SK-N-SH (cell line): Measurements from ENCODE around the gene GATA2. TPM values are rescaled to one million over a fixed set of nuclear protein-coding genes. Genes with fewer than 3 reads are reported as not detected.

ENCODE experiments used
- CTCF ChIA-PET: fragments of 300-600, 350-600 bp; formaldehyde crosslinking; extraction: SDS; loops from one replicate; lab custom pipeline; 2021; lab: Yijun Ruan, JAX
- POLR2A ChIA-PET: fragments of 350-600 bp; sonication (Branson Sonifier 250); formaldehyde crosslinking; extraction: SDS; loops from one replicate; lab custom pipeline; 2020; ENCODE audit warnings: antibody characterized with exemption, inconsistent platforms; lab: Yijun Ruan, JAX
- DNase-seq: peaks from one replicate; pipeline ENCODE4 v3.0.0; 2012
- H2AFZ ChIP-seq: fragments of 200-600 bp; sonication (generic); 2 replicates; pipeline ENCODE4 v1.8.1; 2016; ENCODE audit warnings: antibody characterized with exemption, mild to moderate bottlenecking, low read depth
- H3F3A ChIP-seq: fragments of 200-600 bp; sonication (generic); replicated peaks from 2 replicates; pipeline ENCODE3; 2016; ENCODE audit warnings: antibody characterized with exemption, mild to moderate bottlenecking; ENCODE audit not compliant: insufficient read depth
- H3K27ac ChIP-seq, 2 experiments: fragments of 200-500 bp in 1 of 2; fragments of 200-600 bp in 1 of 2; sonication (Bioruptor generic) in 1 of 2; sonication (generic), shearing (Covaris generic) in 1 of 2; 2 replicates each; pipeline versions ENCODE4 v1.5.1 to v1.6.1; 2014 to 2016; ENCODE audit warnings: low read depth in 2 of 2, inconsistent platforms in 1 of 2, low read length in 1 of 2, mild to moderate bottlenecking in 1 of 2, mixed read lengths in 1 of 2
- H3K27me3 ChIP-seq: fragments of 200-600 bp; sonication (generic), shearing (Covaris generic); 2 replicates; pipeline ENCODE4 v1.6.1; 2016; ENCODE audit warnings: mixed run types; ENCODE audit not compliant: insufficient read depth
- H3K36me3 ChIP-seq, 2 experiments: fragments of 200-500 bp in 1 of 2; fragments of 200-600 bp in 1 of 2; sonication (Bioruptor generic) in 1 of 2; sonication (generic) in 1 of 2; replicated peaks in 1 of 2; 2 replicates each; pipeline versions ENCODE3 to v1.5.1; 2014 to 2016; ENCODE audit warnings: low read length in 1 of 2, mild to moderate bottlenecking in 1 of 2; ENCODE audit not compliant: insufficient read depth in 2 of 2, control insufficient read depth in 1 of 2
- H3K4me1 ChIP-seq, 2 experiments: fragments of 200-500 bp in 1 of 2; fragments of 200-600 bp in 1 of 2; sonication (Bioruptor generic) in 1 of 2; sonication (generic), shearing (Covaris generic) in 1 of 2; 2 replicates each; pipeline versions ENCODE4 v1.5.1 to v1.6.1; 2014 to 2016; ENCODE audit warnings: low read depth in 1 of 2, low read length in 1 of 2, mixed run types in 1 of 2; ENCODE audit not compliant: insufficient read depth in 2 of 2, control insufficient read depth in 1 of 2
- H3K4me2 ChIP-seq: fragments of 200-600 bp; sonication (generic), shearing (Covaris generic); 2 replicates; pipeline ENCODE4 v1.6.1; 2017; ENCODE audit warnings: mixed run types
- H3K4me3 ChIP-seq, 2 experiments: fragments of 200-500 bp in 1 of 2; fragments of 200-600 bp in 1 of 2; sonication (Bioruptor generic) in 1 of 2; sonication (generic), shearing (Covaris generic) in 1 of 2; 2 replicates each; pipeline versions ENCODE4 v1.5.1 to v1.8.1; 2014 to 2016; ENCODE audit warnings: low read depth in 2 of 2, inconsistent platforms in 1 of 2, low read length in 1 of 2, mild to moderate bottlenecking in 1 of 2, mixed read lengths in 1 of 2, moderate library complexity in 1 of 2
- H3K79me2 ChIP-seq: fragments of 200-600 bp; sonication (generic); 2 replicates; pipeline ENCODE4 v1.8.1; 2017; ENCODE audit warnings: mild to moderate bottlenecking; ENCODE audit not compliant: insufficient read depth
- H3K9ac ChIP-seq: fragments of 200-600 bp; sonication (generic); 2 replicates; pipeline ENCODE4 v1.6.1; 2017; ENCODE audit warnings: mixed run types
- H3K9me2 ChIP-seq: fragments of 200-600 bp; sonication (generic); 2 replicates; pipeline ENCODE4 v1.6.1; 2017; ENCODE audit warnings: mixed run types
- H3K9me3 ChIP-seq: fragments of 200-600 bp; sonication (generic); 2 replicates; pipeline ENCODE4 v1.6.1; 2017; ENCODE audit warnings: mixed run types, mild to moderate bottlenecking, moderate library complexity
- H4K20me1 ChIP-seq: fragments of 200-600 bp; sonication (generic); 2 replicates; pipeline ENCODE4 v1.6.1; 2017; ENCODE audit warnings: mild to moderate bottlenecking, mixed run types; ENCODE audit not compliant: insufficient read depth
- EZH2phosphoT487 ChIP-seq: fragments of 200-600 bp; sonication (generic); IDR thresholded peaks from 2 replicates; pipeline ENCODE4 v1.6.1; 2017; ENCODE audit warnings: low read depth, mixed run types, mild to moderate bottlenecking, antibody characterized with exemption, moderate library complexity, borderline replicate concordance
- FOXM1 ChIP-seq: IDR thresholded peaks from 2 replicates; pipeline ENCODE4 v1.4.0; 2012; ENCODE audit warnings: low read depth, mild to moderate bottlenecking
- MAX ChIP-seq: IDR thresholded peaks from 2 replicates; pipeline ENCODE4 v1.4.0; 2012; ENCODE audit warnings: low read depth
- NFIC ChIP-seq: IDR thresholded peaks from 2 replicates; pipeline ENCODE4 v1.4.0; 2012; ENCODE audit warnings: borderline replicate concordance
- PBX3 ChIP-seq: IDR thresholded peaks from 2 replicates; pipeline ENCODE4; 2012
- RAD21 ChIP-seq: IDR thresholded peaks from 2 replicates; pipeline ENCODE4 v1.6.1; 2012; ENCODE audit warnings: mild to moderate bottlenecking, low read length
- RCOR1 ChIP-seq: fragments of 150-350 bp; IDR thresholded peaks from 2 replicates; pipeline ENCODE4 v1.6.1; 2017; ENCODE audit warnings: antibody characterized with exemption, low read length
- REST ChIP-seq: IDR thresholded peaks from 2 replicates; pipeline ENCODE4 v1.6.1; 2012; ENCODE audit warnings: mild to moderate bottlenecking, low read depth, low read length, moderate library complexity
- RXRA ChIP-seq: IDR thresholded peaks from 2 replicates; pipeline ENCODE4 v1.4.0; 2012; ENCODE audit warnings: low read depth, mild to moderate bottlenecking, borderline replicate concordance
- SIN3A ChIP-seq: IDR thresholded peaks from 2 replicates; pipeline ENCODE4 v1.6.1; 2012; ENCODE audit warnings: low read depth, mild to moderate bottlenecking, low read length, moderate library complexity, borderline replicate concordance
- TCF12 ChIP-seq: IDR thresholded peaks from 2 replicates; pipeline ENCODE4 v1.4.0; 2012
- WGBS: methylation state at CpG from one replicate; pipeline ENCODE4 v1.1.6; 2017; ENCODE audit warnings: low lambda C conversion rate; 5-methylcytosine and 5-hydroxymethylcytosine counted together
- polyA plus RNA-seq, 3 experiments: library from polyadenylated mRNA; depleted of rRNA; stranded (reverse); fragments of >200 nt; gene quantifications; 2 replicates each; pipeline ENCODE4 v1.2.3, GENCODE V29; 2012
- TF ChIP-seq, protein P1 (sequence below): IDR thresholded peaks from 2 replicates; pipeline ENCODE4 v1.4.0; 2012; ENCODE audit warnings: low read depth, borderline replicate concordance
- TF ChIP-seq, protein P2 (sequence below): fragments of 150-350 bp; IDR thresholded peaks from 2 replicates; pipeline ENCODE4 v1.6.1; 2016; ENCODE audit warnings: mild to moderate bottlenecking, low read depth, low read length

The GATA2 gene
- polyA plus RNA-seq, 1 of the 3 experiments (the other 2 are of a cell fraction) = 5.5 TPM

DNA sequence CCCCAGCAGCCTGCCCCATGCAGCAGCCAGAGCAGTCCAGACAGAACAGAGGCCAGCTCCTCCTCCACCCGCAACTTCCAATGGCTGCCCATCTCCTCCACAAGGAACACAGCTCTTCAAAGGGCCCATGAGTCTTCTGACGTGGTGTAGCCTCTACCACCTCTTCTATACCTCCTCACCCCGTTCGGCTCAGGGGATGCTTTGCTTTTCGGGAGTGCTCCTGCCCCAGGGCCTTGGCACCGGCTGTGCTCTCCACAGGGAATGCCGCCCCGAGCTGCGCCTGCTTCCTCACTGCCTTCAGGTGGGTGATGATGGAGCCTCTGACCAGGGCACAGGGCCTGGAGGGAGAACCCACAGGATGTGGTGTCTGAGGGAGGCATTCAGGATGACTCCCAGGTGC lies 40.9 kb downstream of the GATA2 start:
- DNase-seq = no peak
- Histone ChIP-seq H3K79me2 (no peaks in the 10 kb centered on the region), H3K27ac (no peak overlapping the region; a peak in 1 of 4 replicates), H2AFZ (no peak overlapping the region), H3K9ac (no peak overlapping the region), H3F3A (no peaks in the 10 kb centered on the region), H3K4me1 (peaks cover 0 to 41% of the 10 kb centered on the region in 2 experiments; a peak in 1 of 4 replicates), H4K20me1 (no peaks in the 10 kb centered on the region), H3K4me2 (no peak overlapping the region), H3K9me2 (no peaks in the 10 kb centered on the region), H3K4me3 (no peak overlapping the region), H3K27me3 (0 out of 2 replicates have a peak, but pooled peaks cover 5% of the 10 kb centered on the region), H3K36me3 (no peaks in the 10 kb centered on the region), H3K9me3 (no peaks in the 10 kb centered on the region)
- POLR2A ChIA-PET = interaction anchor here (1.0 to 1.9 kb wide), 3 partner anchors 10 to 42 kb away, joined by 3 to 8 read pairs (median 4); no protein-coding TSS in a partner anchor
- CTCF ChIA-PET = interaction anchor here (1.1 to 2.5 kb wide), 3 partner anchors 11 to 26 kb away, joined by 3 to 17 read pairs (median 13); no protein-coding TSS in a partner anchor
- no peak for TF ChIP-seq REST
- TF ChIP-seq RAD21 = no peak
- TF ChIP-seq FOXM1 = no peak
- TF ChIP-seq MAX = no peak
- TF ChIP-seq SIN3A = no peak
- TF ChIP-seq TCF12 = no peak
- no peak for TF ChIP-seq PBX3
- TF ChIP-seq EZH2phosphoT487 = no peak
- no peak for TF ChIP-seq NFIC
- no peak for TF ChIP-seq RCOR1
- TF ChIP-seq RXRA = no peak
- WGBS = 80% methylated on average over 8 of the region's 9 CpGs

- Histone ChIP-seq H3K79me2 (no peaks in the 10 kb centered on the region), H3K9me3 (no peaks in the 10 kb centered on the region), H2AFZ (no peak overlapping the region), H3K4me2 (no peak overlapping the region), H3K4me3 (no peak overlapping the region), H3K9me2 (no peaks in the 10 kb centered on the region), H3K9ac (no peak overlapping the region), H3F3A (no peaks in the 10 kb centered on the region), H3K27me3 (no peaks in the 10 kb centered on the region), H3K4me1 (peaks cover 0 to 14% of the 10 kb centered on the region in 2 experiments; a peak in 1 of 4 replicates), H4K20me1 (no peaks in the 10 kb centered on the region), H3K36me3 (no peaks in the 10 kb centered on the region), H3K27ac (no peak overlapping the region)
- ChIA-PET POLR2A (no interaction called here), CTCF (interaction anchor here (1.0 to 1.6 kb wide), 3 partner anchors 11 to 34 kb away, joined by 3 to 6 read pairs (median 3); no protein-coding TSS in a partner anchor)
- TF ChIP-seq, protein P1, sequence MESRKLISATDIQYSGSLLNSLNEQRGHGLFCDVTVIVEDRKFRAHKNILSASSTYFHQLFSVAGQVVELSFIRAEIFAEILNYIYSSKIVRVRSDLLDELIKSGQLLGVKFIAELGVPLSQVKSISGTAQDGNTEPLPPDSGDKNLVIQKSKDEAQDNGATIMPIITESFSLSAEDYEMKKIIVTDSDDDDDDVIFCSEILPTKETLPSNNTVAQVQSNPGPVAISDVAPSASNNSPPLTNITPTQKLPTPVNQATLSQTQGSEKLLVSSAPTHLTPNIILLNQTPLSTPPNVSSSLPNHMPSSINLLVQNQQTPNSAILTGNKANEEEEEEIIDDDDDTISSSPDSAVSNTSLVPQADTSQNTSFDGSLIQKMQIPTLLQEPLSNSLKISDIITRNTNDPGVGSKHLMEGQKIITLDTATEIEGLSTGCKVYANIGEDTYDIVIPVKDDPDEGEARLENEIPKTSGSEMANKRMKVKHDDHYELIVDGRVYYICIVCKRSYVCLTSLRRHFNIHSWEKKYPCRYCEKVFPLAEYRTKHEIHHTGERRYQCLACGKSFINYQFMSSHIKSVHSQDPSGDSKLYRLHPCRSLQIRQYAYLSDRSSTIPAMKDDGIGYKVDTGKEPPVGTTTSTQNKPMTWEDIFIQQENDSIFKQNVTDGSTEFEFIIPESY = no peak
- TF ChIP-seq, protein P2, sequence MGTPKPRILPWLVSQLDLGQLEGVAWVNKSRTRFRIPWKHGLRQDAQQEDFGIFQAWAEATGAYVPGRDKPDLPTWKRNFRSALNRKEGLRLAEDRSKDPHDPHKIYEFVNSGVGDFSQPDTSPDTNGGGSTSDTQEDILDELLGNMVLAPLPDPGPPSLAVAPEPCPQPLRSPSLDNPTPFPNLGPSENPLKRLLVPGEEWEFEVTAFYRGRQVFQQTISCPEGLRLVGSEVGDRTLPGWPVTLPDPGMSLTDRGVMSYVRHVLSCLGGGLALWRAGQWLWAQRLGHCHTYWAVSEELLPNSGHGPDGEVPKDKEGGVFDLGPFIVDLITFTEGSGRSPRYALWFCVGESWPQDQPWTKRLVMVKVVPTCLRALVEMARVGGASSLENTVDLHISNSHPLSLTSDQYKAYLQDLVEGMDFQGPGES = no peak
- DNase-seq = no peak
- 52% methylated on average over 3 of the region's 6 CpGs for whole genome bisulfite sequencing
These were observed 43.8 kb downstream of the GATA2 start for GRCh38 chr3:128449111-128449638.
